MM.1S (cell line): ENCODE measurements around the gene ARHGEF7.

Experiments used
- CTCF ChIP-seq: fragments of 300-600 bp; sonication (generic); IDR thresholded peaks from 2 replicates; pipeline ENCODE4 v1.5.1; 2016; ENCODE audit warnings: antibody characterized with exemption, low read length, mixed read lengths
- EZH2 ChIP-seq: fragments of 300-600 bp; sonication (generic); optimal IDR thresholded peaks from 2 replicates; pipeline ENCODE3; 2017; ENCODE audit warnings: low read depth, mild to moderate bottlenecking, antibody characterized with exemption, low read length, mixed read lengths
- EZH2phosphoT487 ChIP-seq: fragments of 300-600 bp; sonication (generic); IDR thresholded peaks from 2 replicates; pipeline ENCODE4 v1.6.1; 2018; ENCODE audit warnings: antibody characterized with exemption, low read length

GRCh38 chr13:111251646-111252445 is 136.7 kb downstream of the ARHGEF7 start:
- TF ChIP-seq CTCF (no peak), EZH2 (no peak), EZH2phosphoT487 (no peak)
